GM21619 (cell line): ENCODE results near the gene SLC27A3.

Experiments
- ATAC-seq: cut with Tn5 transposase; IDR thresholded peaks from one replicate; pipeline ENCODE4 v1.9.1; 2021; ENCODE audit not compliant: unreplicated experiment

Gene SLC27A3

GRCh38 chr1:153798468-153798780 lies 23.2 kb downstream of the SLC27A3 start:
- no peak for ATAC-seq

- ATAC-seq = no peak
Observed at GRCh38 chr1:153799016-153799415, 23.8 kb downstream of the SLC27A3 start.

GRCh38 chr1:153799566-153800465 lies 24.6 kb downstream of the SLC27A3 start:
- ATAC-seq = no peak

- no peak for ATAC-seq
Observed at GRCh38 chr1:153800516-153800915, 25.3 kb downstream of the SLC27A3 start.

- ATAC-seq = no peak
Observed at GRCh38 chr1:153801028-153801625, 25.9 kb downstream of the SLC27A3 start.

- no peak for ATAC-seq
Observed at GRCh38 chr1:153801786-153802697, 26.8 kb downstream of the SLC27A3 start.

GRCh38 chr1:153803470-153804056 lies 28.4 kb downstream of the SLC27A3 start:
- ATAC-seq = no peak

GRCh38 chr1:153804112-153804511 lies 28.9 kb downstream of the SLC27A3 start:
- ATAC-seq = no peak

GRCh38 chr1:153805042-153805745 lies 30.0 kb downstream of the SLC27A3 start:
- peak; percentile 94 for ATAC-seq

GRCh38 chr1:153805886-153806719 lies 30.9 kb downstream of the SLC27A3 start:
- no peak for ATAC-seq

- no peak for ATAC-seq
Observed at GRCh38 chr1:153816283-153816889, 41.2 kb downstream of the SLC27A3 start.

GRCh38 chr1:153818876-153819275 lies 43.7 kb downstream of the SLC27A3 start:
- ATAC-seq = no peak

- ATAC-seq = no peak
Observed at GRCh38 chr1:153827168-153827964, 52.2 kb downstream of the SLC27A3 start.
